GM21447 (cell line): ENCODE measurements around the gene CDKL2.

Experiments
- ATAC-seq: cut with Tn5 transposase; IDR thresholded peaks from one replicate; pipeline ENCODE4 v1.9.1; 2021; ENCODE audit not compliant: unreplicated experiment

Gene CDKL2

GRCh38 chr4:75643651-75644050 is 13.3 kb upstream of the CDKL2 start:
- no peak for ATAC-seq

- no peak for ATAC-seq
These were observed 8.9 kb upstream of the CDKL2 start for GRCh38 chr4:75639124-75639695.

- ATAC-seq = no peak
These were observed 7.5 kb upstream of the CDKL2 start for GRCh38 chr4:75637827-75638226.

GRCh38 chr4:75637176-75637575 is 6.8 kb upstream of the CDKL2 start:
- ATAC-seq = no peak

- no peak for ATAC-seq
These were observed 4.6 kb upstream of the CDKL2 start for GRCh38 chr4:75634951-75635350.

GRCh38 chr4:75634281-75634680 is 4.0 kb upstream of the CDKL2 start:
- no peak for ATAC-seq

GRCh38 chr4:75633846-75634245 is 3.5 kb upstream of the CDKL2 start:
- no peak for ATAC-seq

GRCh38 chr4:75630937-75631329 is 605 bp upstream of the CDKL2 start:
- no peak for ATAC-seq

GRCh38 chr4:75629239-75629638 is 1.1 kb downstream of the CDKL2 start:
- no peak for ATAC-seq

- no peak for ATAC-seq
These were observed 7.3 kb downstream of the CDKL2 start for GRCh38 chr4:75623026-75623425.

- no peak for ATAC-seq
These were observed 8.6 kb downstream of the CDKL2 start for GRCh38 chr4:75621715-75622114.

- ATAC-seq = no peak
These were observed 18.0 kb downstream of the CDKL2 start for GRCh38 chr4:75612306-75612705.

- ATAC-seq = no peak
These were observed 24.4 kb downstream of the CDKL2 start for GRCh38 chr4:75605928-75606327.

GRCh38 chr4:75599647-75600046 is 30.7 kb downstream of the CDKL2 start:
- ATAC-seq = no peak

GRCh38 chr4:75598390-75598789 is 31.9 kb downstream of the CDKL2 start:
- ATAC-seq = no peak

GRCh38 chr4:75596061-75596460 is 34.3 kb downstream of the CDKL2 start:
- ATAC-seq = no peak

GRCh38 chr4:75593393-75593792 is 36.9 kb downstream of the CDKL2 start:
- ATAC-seq = no peak

- no peak for ATAC-seq
These were observed 46.3 kb downstream of the CDKL2 start for GRCh38 chr4:75584067-75584466.

GRCh38 chr4:75567725-75568124 is 62.6 kb downstream of the CDKL2 start:
- ATAC-seq = no peak

GRCh38 chr4:75566911-75567310 is 63.4 kb downstream of the CDKL2 start:
- no peak for ATAC-seq

GRCh38 chr4:75565481-75565880 is 64.8 kb downstream of the CDKL2 start:
- no peak for ATAC-seq

- ATAC-seq = no peak
These were observed 66.3 kb downstream of the CDKL2 start for GRCh38 chr4:75564023-75564422.

- ATAC-seq = no peak
These were observed 68.5 kb downstream of the CDKL2 start for GRCh38 chr4:75561789-75562188.

GRCh38 chr4:75557696-75558095 is 72.6 kb downstream of the CDKL2 start:
- ATAC-seq = no peak
